Loucy (cell line): Measurements from ENCODE around the gene CHEK1.
A peak's percentile ranks its signal among the peaks of the same experiment; 100 is the strongest.

Experiments used
- H2AFZ ChIP-seq: fragments of 200-600 bp; sonication (generic); 2 replicates; pipeline ENCODE4 v1.6.0; 2016; ENCODE audit warnings: antibody characterized with exemption, mild to moderate bottlenecking, low read length, moderate library complexity
- H3F3A ChIP-seq: fragments of 200-600 bp; 2 replicates; pipeline ENCODE4 v1.6.0; 2016; ENCODE audit warnings: antibody characterized with exemption, low read depth, mild to moderate bottlenecking
- H3K27me3 ChIP-seq: fragments of 200-600 bp; sonication (generic); 2 replicates; pipeline ENCODE4 v1.6.1; 2014; ENCODE audit warnings: low read length, mild to moderate bottlenecking; ENCODE audit not compliant: insufficient read depth, poor library complexity, severe bottlenecking
- H3K36me3 ChIP-seq: fragments of 200-600 bp; sonication (generic); 2 replicates; pipeline ENCODE4 v1.6.1; 2016; ENCODE audit warnings: low read length; ENCODE audit not compliant: insufficient read depth
- H3K4me1 ChIP-seq: fragments of 200-600 bp; sonication (generic); 2 replicates; pipeline ENCODE4 v1.5.1; 2014; ENCODE audit warnings: low read length, mild to moderate bottlenecking; ENCODE audit not compliant: insufficient read depth, poor library complexity, severe bottlenecking
- H3K4me2 ChIP-seq: fragments of 200-600 bp; sonication (generic); 2 replicates; pipeline ENCODE4 v1.6.0; 2014; ENCODE audit warnings: antibody characterized with exemption, low read length, low read depth, mild to moderate bottlenecking; ENCODE audit not compliant: poor library complexity, severe bottlenecking
- H3K4me3 ChIP-seq: fragments of 200-600 bp; sonication (generic); 2 replicates; pipeline ENCODE4 v1.5.1; 2014; ENCODE audit warnings: low read length, mild to moderate bottlenecking, mixed read lengths; ENCODE audit not compliant: poor library complexity, severe bottlenecking
- H3K79me2 ChIP-seq: fragments of 200-600 bp; sonication (generic); 2 replicates; pipeline ENCODE4 v1.6.1; 2014; ENCODE audit warnings: low read length; ENCODE audit not compliant: insufficient read depth
- H3K9ac ChIP-seq: fragments of 200-600 bp; sonication (generic); 2 replicates; pipeline ENCODE4 v1.6.0; 2014; ENCODE audit warnings: mild to moderate bottlenecking, low read depth, low read length, moderate library complexity; ENCODE audit not compliant: poor library complexity, severe bottlenecking
- H3K9me2 ChIP-seq: fragments of 200-600 bp; sonication (generic); replicated peaks from 2 replicates; pipeline ENCODE4 v1.6.1; 2016; ENCODE audit warnings: low read depth, low read length, mixed read lengths
- H3K9me3 ChIP-seq: fragments of 200-600 bp; sonication (generic); 2 replicates; pipeline ENCODE4 v1.6.1; 2014; ENCODE audit warnings: mild to moderate bottlenecking, antibody characterized with exemption, low read length, low read depth; ENCODE audit not compliant: insufficient read depth
- H4K20me1 ChIP-seq: fragments of 200-600 bp; sonication (generic); 2 replicates; pipeline ENCODE4 v1.6.0; 2014; ENCODE audit warnings: antibody characterized with exemption, low read length, mild to moderate bottlenecking; ENCODE audit not compliant: insufficient read depth, poor library complexity, severe bottlenecking
- EZH2phosphoT487 ChIP-seq: fragments of 200-600 bp; IDR thresholded peaks from 2 replicates; pipeline ENCODE4 v1.6.1; 2018; ENCODE audit warnings: antibody characterized with exemption, mild to moderate bottlenecking, moderate library complexity, borderline replicate concordance
- TF ChIP-seq, protein P1 (sequence below): fragments of 200-600 bp; sonication (generic); conservative IDR thresholded peaks from 2 replicates; pipeline ENCODE4 v1.5.1; 2014; ENCODE audit warnings: mild to moderate bottlenecking, antibody characterized with exemption, low read length

Gene CHEK1

DNA sequence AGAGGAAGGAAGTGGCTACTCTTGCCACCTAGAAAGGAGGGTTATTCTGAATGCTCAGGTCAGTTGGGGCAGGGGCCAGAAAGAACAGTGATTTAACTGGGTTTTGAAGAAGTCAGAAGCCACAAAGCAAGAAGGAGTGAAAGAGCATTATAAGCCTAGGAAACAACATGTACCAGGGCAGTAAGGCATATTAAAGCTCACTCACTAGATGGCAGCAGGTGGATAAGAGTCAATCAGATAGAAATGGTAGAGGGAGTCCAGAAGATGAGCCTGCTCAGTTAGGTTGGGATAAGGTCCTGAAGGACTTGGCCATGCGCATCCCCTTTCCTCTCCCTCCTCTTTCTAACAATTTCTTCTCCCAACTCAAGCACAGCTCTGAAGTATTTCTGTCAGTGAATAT lies 99.2 kb downstream of the CHEK1 start:
- Histone ChIP-seq H3K4me2 (no peak overlapping the region), H3F3A (no peaks in the 10 kb centered on the region), H3K9ac (no peak overlapping the region), H3K4me3 (no peak overlapping the region), H4K20me1 (no peaks in the 10 kb centered on the region), H3K36me3 (no peaks in the 10 kb centered on the region), H3K9me3 (no peaks in the 10 kb centered on the region), H3K27me3 (no peaks in the 10 kb centered on the region), H2AFZ (no peak overlapping the region), H3K9me2 (no peaks in the 10 kb centered on the region), H3K4me1 (no peaks in the 10 kb centered on the region), H3K79me2 (no peaks in the 10 kb centered on the region)
- no peak for TF ChIP-seq EZH2phosphoT487
- TF ChIP-seq, protein P1, sequence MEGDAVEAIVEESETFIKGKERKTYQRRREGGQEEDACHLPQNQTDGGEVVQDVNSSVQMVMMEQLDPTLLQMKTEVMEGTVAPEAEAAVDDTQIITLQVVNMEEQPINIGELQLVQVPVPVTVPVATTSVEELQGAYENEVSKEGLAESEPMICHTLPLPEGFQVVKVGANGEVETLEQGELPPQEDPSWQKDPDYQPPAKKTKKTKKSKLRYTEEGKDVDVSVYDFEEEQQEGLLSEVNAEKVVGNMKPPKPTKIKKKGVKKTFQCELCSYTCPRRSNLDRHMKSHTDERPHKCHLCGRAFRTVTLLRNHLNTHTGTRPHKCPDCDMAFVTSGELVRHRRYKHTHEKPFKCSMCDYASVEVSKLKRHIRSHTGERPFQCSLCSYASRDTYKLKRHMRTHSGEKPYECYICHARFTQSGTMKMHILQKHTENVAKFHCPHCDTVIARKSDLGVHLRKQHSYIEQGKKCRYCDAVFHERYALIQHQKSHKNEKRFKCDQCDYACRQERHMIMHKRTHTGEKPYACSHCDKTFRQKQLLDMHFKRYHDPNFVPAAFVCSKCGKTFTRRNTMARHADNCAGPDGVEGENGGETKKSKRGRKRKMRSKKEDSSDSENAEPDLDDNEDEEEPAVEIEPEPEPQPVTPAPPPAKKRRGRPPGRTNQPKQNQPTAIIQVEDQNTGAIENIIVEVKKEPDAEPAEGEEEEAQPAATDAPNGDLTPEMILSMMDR: peak; percentile 64
